GM23338 (cell line): Measurements from ENCODE around the gene DSCAML1. TPM values are rescaled to one million over a fixed set of nuclear protein-coding genes. Genes with fewer than 3 reads are reported as not detected.

Experiments used
- EZH2 ChIP-seq: fragments of 200-600 bp; sonication (generic); IDR thresholded peaks from one replicate; pipeline ENCODE4 v1.8.0; 2017; ENCODE audit warnings: antibody characterized with exemption, mild to moderate bottlenecking, low read depth; ENCODE audit not compliant: unreplicated experiment
- polyA plus RNA-seq: library from polyadenylated mRNA; unstranded; fragments of >200 nt; fragmentation: Nextera tagmentation; extraction: Ambion mirVana; gene quantifications from 2 replicates; pipeline ENCODE4 v1.2.1, GENCODE V29; 2016
- total RNA-seq: library from RNA; depleted of rRNA; stranded (reverse); fragments of >200 nt; shearing (Covaris generic); gene quantifications from 2 replicates; pipeline ENCODE4 v1.2.3, GENCODE V29; 2014
- TF ChIP-seq, protein P1 (sequence below): fragments of 250-450 bp; sonication (Bioruptor Pico); IDR thresholded peaks from 2 replicates; pipeline ENCODE4 v1.5.0; 2020; ENCODE audit warnings: mild to moderate bottlenecking, moderate library complexity
- TF ChIP-seq, protein P2 (sequence below): IDR thresholded peaks from one replicate; pipeline ENCODE4 v1.6.1; 2018; ENCODE audit warnings: antibody characterized with exemption; ENCODE audit not compliant: unreplicated experiment
- TF ChIP-seq, protein P3 (sequence below): IDR thresholded peaks from 2 replicates; pipeline ENCODE4 v1.6.1; 2016; ENCODE audit warnings: antibody characterized with exemption

The DSCAML1 gene
- total and polyA plus RNA-seq, 2 experiments from 2014 or later = 0.17 TPM; not detected in 1

DNA sequence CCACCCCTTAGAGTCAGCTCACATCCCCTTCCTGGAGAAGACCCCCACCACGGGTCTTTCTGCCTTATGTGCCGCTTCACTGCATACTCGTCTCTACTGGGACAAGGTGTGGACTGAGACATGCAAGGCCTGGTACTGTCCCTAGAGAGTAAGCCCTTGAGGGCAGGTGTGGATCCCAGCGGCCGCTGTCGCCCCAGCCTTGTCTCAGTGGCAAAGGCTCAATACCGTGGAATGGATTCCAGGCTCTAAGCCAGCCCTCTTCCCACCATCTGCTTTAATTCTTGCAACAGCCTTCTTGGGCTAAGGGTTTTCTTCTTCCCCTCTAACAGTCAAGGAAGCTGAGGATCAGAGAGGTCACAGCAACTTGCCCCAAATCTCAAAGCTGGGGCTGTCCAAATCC is 249.1 kb downstream of the DSCAML1 start (continued):
- TF ChIP-seq, protein P1, sequence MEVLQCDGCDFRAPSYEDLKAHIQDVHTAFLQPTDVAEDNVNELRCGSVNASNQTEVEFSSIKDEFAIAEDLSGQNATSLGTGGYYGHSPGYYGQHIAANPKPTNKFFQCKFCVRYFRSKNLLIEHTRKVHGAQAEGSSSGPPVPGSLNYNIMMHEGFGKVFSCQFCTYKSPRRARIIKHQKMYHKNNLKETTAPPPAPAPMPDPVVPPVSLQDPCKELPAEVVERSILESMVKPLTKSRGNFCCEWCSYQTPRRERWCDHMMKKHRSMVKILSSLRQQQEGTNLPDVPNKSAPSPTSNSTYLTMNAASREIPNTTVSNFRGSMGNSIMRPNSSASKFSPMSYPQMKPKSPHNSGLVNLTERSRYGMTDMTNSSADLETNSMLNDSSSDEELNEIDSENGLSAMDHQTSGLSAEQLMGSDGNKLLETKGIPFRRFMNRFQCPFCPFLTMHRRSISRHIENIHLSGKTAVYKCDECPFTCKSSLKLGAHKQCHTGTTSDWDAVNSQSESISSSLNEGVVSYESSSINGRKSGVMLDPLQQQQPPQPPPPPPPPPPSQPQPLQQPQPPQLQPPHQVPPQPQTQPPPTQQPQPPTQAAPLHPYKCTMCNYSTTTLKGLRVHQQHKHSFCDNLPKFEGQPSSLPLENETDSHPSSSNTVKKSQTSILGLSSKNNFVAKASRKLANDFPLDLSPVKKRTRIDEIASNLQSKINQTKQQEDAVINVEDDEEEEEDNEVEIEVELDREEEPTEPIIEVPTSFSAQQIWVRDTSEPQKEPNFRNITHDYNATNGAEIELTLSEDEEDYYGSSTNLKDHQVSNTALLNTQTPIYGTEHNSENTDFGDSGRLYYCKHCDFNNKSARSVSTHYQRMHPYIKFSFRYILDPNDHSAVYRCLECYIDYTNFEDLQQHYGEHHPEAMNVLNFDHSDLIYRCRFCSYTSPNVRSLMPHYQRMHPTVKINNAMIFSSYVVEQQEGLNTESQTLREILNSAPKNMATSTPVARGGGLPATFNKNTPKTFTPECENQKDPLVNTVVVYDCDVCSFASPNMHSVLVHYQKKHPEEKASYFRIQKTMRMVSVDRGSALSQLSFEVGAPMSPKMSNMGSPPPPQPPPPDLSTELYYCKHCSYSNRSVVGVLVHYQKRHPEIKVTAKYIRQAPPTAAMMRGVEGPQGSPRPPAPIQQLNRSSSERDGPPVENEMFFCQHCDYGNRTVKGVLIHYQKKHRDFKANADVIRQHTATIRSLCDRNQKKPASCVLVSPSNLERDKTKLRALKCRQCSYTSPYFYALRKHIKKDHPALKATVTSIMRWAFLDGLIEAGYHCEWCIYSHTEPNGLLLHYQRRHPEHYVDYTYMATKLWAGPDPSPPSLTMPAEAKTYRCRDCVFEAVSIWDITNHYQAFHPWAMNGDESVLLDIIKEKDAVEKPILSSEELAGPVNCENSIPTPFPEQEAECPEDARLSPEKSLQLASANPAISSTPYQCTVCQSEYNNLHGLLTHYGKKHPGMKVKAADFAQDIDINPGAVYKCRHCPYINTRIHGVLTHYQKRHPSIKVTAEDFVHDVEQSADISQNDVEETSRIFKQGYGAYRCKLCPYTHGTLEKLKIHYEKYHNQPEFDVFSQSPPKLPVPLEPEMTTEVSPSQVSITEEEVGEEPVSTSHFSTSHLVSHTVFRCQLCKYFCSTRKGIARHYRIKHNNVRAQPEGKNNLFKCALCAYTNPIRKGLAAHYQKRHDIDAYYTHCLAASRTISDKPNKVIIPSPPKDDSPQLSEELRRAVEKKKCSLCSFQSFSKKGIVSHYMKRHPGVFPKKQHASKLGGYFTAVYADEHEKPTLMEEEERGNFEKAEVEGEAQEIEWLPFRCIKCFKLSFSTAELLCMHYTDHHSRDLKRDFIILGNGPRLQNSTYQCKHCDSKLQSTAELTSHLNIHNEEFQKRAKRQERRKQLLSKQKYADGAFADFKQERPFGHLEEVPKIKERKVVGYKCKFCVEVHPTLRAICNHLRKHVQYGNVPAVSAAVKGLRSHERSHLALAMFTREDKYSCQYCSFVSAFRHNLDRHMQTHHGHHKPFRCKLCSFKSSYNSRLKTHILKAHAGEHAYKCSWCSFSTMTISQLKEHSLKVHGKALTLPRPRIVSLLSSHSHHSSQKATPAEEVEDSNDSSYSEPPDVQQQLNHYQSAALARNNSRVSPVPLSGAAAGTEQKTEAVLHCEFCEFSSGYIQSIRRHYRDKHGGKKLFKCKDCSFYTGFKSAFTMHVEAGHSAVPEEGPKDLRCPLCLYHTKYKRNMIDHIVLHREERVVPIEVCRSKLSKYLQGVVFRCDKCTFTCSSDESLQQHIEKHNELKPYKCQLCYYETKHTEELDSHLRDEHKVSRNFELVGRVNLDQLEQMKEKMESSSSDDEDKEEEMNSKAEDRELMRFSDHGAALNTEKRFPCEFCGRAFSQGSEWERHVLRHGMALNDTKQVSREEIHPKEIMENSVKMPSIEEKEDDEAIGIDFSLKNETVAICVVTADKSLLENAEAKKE (CRISPR knock-in tag) = no peak
- no peak for TF ChIP-seq EZH2
- TF ChIP-seq, protein P2, sequence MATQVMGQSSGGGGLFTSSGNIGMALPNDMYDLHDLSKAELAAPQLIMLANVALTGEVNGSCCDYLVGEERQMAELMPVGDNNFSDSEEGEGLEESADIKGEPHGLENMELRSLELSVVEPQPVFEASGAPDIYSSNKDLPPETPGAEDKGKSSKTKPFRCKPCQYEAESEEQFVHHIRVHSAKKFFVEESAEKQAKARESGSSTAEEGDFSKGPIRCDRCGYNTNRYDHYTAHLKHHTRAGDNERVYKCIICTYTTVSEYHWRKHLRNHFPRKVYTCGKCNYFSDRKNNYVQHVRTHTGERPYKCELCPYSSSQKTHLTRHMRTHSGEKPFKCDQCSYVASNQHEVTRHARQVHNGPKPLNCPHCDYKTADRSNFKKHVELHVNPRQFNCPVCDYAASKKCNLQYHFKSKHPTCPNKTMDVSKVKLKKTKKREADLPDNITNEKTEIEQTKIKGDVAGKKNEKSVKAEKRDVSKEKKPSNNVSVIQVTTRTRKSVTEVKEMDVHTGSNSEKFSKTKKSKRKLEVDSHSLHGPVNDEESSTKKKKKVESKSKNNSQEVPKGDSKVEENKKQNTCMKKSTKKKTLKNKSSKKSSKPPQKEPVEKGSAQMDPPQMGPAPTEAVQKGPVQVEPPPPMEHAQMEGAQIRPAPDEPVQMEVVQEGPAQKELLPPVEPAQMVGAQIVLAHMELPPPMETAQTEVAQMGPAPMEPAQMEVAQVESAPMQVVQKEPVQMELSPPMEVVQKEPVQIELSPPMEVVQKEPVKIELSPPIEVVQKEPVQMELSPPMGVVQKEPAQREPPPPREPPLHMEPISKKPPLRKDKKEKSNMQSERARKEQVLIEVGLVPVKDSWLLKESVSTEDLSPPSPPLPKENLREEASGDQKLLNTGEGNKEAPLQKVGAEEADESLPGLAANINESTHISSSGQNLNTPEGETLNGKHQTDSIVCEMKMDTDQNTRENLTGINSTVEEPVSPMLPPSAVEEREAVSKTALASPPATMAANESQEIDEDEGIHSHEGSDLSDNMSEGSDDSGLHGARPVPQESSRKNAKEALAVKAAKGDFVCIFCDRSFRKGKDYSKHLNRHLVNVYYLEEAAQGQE = no peak
- TF ChIP-seq, protein P3, sequence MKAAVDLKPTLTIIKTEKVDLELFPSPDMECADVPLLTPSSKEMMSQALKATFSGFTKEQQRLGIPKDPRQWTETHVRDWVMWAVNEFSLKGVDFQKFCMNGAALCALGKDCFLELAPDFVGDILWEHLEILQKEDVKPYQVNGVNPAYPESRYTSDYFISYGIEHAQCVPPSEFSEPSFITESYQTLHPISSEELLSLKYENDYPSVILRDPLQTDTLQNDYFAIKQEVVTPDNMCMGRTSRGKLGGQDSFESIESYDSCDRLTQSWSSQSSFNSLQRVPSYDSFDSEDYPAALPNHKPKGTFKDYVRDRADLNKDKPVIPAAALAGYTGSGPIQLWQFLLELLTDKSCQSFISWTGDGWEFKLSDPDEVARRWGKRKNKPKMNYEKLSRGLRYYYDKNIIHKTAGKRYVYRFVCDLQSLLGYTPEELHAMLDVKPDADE = no peak
